GM12878 (cell line): Measurements from ENCODE around the gene KLRK1. TPM values are rescaled to one million over a fixed set of nuclear protein-coding genes. Genes with fewer than 3 reads are reported as not detected.
"Not testable (repeated sequence)": the region's sequence is repeated elsewhere in the genome, so short reads cannot be mapped to it uniquely, and the experiment has no call there.

Source experiments
- ATAC-seq: fragments of 200-7000 bp; cut with Tn5 transposase; 3 replicates; pipeline ENCODE4 v1.9.1; 2020; ENCODE audit warnings: mild to moderate bottlenecking, moderate library complexity
- BruUV-seq: library from RNA; stranded (reverse); fragments of 400-500 nt; replicated peaks from 2 replicates; lab custom pipeline; 2021; lab: Mats Ljungman, UMichigan
- CTCF ChIA-PET: fragments of 300-600 bp; sonication (Branson Sonifier 250); formaldehyde crosslinking; extraction: SDS; loops from one replicate; lab custom pipeline; 2021; ENCODE audit warnings: inconsistent platforms; lab: Yijun Ruan, JAX
- POLR2A ChIA-PET: fragments of 350-600 bp; formaldehyde crosslinking; extraction: SDS; loops from one replicate; lab custom pipeline; 2021; ENCODE audit warnings: inconsistent platforms; lab: Charles Lee
- RAD21 ChIA-PET: fragments of 300-600 bp; sonication (Branson Sonifier 250); formaldehyde crosslinking; loops from one replicate; lab custom pipeline; 2023; ENCODE audit warnings: antibody characterized with exemption; ENCODE audit not compliant: unreplicated experiment; lab: Charles Lee
- SMC1A ChIA-PET: fragments of 300-600 bp; sonication (Branson Sonifier 250); formaldehyde crosslinking; loops from one replicate; lab custom pipeline; 2023; ENCODE audit not compliant: unreplicated experiment, uncharacterized antibody; lab: Charles Lee
- DNase-seq: peaks from one replicate; pipeline ENCODE4 v3.0.0-alpha.2; 2011; ENCODE audit warnings: low read depth, low spot score
- FAIRE-seq: peaks from 3 replicates; lab custom pipeline; 2011; peaks lifted over from hg19 to GRCh38; lab: Jason Lieb, UNC
- H2AFZ ChIP-seq: 2 replicates; pipeline ENCODE4 v1.6.0; 2011; ENCODE audit warnings: low read depth, low read length, control low read depth; ENCODE audit not compliant: control insufficient read depth
- H3K27ac ChIP-seq: 2 replicates; pipeline ENCODE4 v1.5.1; 2011; ENCODE audit warnings: control low read depth; ENCODE audit not compliant: control insufficient read depth, insufficient read depth
- H3K27me3 ChIP-seq, 2 experiments: replicated peaks in 1 of 2; 2 replicates each; pipeline versions ENCODE4 v1.6.0 to v1.6.1; 2011; ENCODE audit warnings: low read length in 1 of 2; ENCODE audit not compliant: control insufficient read depth in 2 of 2, insufficient read depth in 2 of 2
- H3K36me3 ChIP-seq, 2 experiments: 2 replicates each; pipeline ENCODE4 v1.5.1; 2011; ENCODE audit warnings: low read length in 1 of 2; ENCODE audit not compliant: control insufficient read depth in 2 of 2, insufficient read depth in 2 of 2
- H3K4me1 ChIP-seq: 2 replicates; pipeline ENCODE4 v1.6.1; 2011; ENCODE audit warnings: mild to moderate bottlenecking, low read length, moderate library complexity, mixed read lengths; ENCODE audit not compliant: control insufficient read depth, insufficient read depth
- H3K4me2 ChIP-seq: 2 replicates; pipeline ENCODE4 v1.6.0; 2011; ENCODE audit warnings: control low read depth; ENCODE audit not compliant: control insufficient read depth, insufficient read depth
- H3K4me3 ChIP-seq: fragments of 200-600 bp; sonication (generic); 2 replicates; pipeline ENCODE4 v1.5.1; 2016
- H3K79me2 ChIP-seq: 2 replicates; pipeline ENCODE4 v1.6.0; 2011; ENCODE audit warnings: low read length; ENCODE audit not compliant: control insufficient read depth, insufficient read depth
- H3K9ac ChIP-seq: 2 replicates; pipeline ENCODE4 v1.8.0; 2011; ENCODE audit warnings: low read length, control low read depth, mixed read lengths; ENCODE audit not compliant: control insufficient read depth, insufficient read depth
- H3K9me3 ChIP-seq: replicated peaks from 3 replicates; pipeline ENCODE4 v1.5.1; 2011; ENCODE audit warnings: mild to moderate bottlenecking, low read length; ENCODE audit not compliant: control insufficient read depth, insufficient read depth
- H4K20me1 ChIP-seq: 2 replicates; pipeline ENCODE4 v1.6.0; 2011; ENCODE audit not compliant: control insufficient read depth, insufficient read depth
- IRF4 ChIP-seq: IDR thresholded peaks from 2 replicates; pipeline ENCODE4 v1.6.1; 2011; ENCODE audit warnings: low read depth, low read length
- MTA2 ChIP-seq: fragments of 450-650 bp; IDR thresholded peaks from 2 replicates; pipeline ENCODE4 v1.6.1; 2016; ENCODE audit warnings: low read depth, mild to moderate bottlenecking, moderate library complexity
- MYB ChIP-seq: fragments of 150-350 bp; IDR thresholded peaks from 2 replicates; pipeline ENCODE4 v1.6.1; 2014; ENCODE audit warnings: mild to moderate bottlenecking, low read depth, low read length, borderline replicate concordance
- RFX5 ChIP-seq: IDR thresholded peaks from 2 replicates; pipeline ENCODE4 v1.6.1; 2011; ENCODE audit warnings: low read depth, low read length, improper control_type of control experiment
- TBL1XR1 ChIP-seq: IDR thresholded peaks from 2 replicates; pipeline ENCODE4 v1.6.1; 2012; ENCODE audit warnings: low read depth, low read length, improper control_type of control experiment
- TCF12 ChIP-seq: IDR thresholded peaks from 2 replicates; pipeline ENCODE4 v1.6.1; 2011; ENCODE audit warnings: low read depth, mild to moderate bottlenecking, low read length
- TCF7 ChIP-seq: IDR thresholded peaks from 2 replicates; pipeline ENCODE4 v1.6.1; 2014; ENCODE audit warnings: antibody characterized with exemption, borderline replicate concordance
- ZSCAN29 ChIP-seq: fragments of 450-650 bp; IDR thresholded peaks from 2 replicates; pipeline ENCODE4 v1.6.1; 2017; ENCODE audit warnings: mild to moderate bottlenecking, moderate library complexity
- WGBS: methylation state at CpG from one replicate; pipeline ENCODE4 v1.1.6; 2016; ENCODE audit warnings: low lambda C conversion rate; ENCODE audit not compliant: insufficient replicate concordance, insufficient coverage; ENCODE audit errors: missing lambda C conversion rate; 5-methylcytosine and 5-hydroxymethylcytosine counted together
- in situ Hi-C: fragments of 300-500 bp; cut with MboI; formaldehyde crosslinking; loops from 9 replicates; pipeline ENCODE4 v1.14.3; 2018; ENCODE audit warnings: mixed read lengths
- intact Hi-C: fragments of 100-400 bp; cut with micrococcal nuclease; formaldehyde crosslinking; loops from one replicate; pipeline ENCODE4 v1.14.2; 2022; ENCODE audit not compliant: unreplicated experiment
- polyA plus RNA-seq, 11 experiments: library from polyadenylated mRNA; depleted of rRNA in 4 of 11; unstranded in 6 of 11; stranded (reverse) in 5 of 11; fragments of >200 nt; fragmentation: Nextera tagmentation in 4 of 11; fragmentation: Illumina TruSeq in 1 of 11; extraction: Ambion mirVana in 4 of 11; extraction: Trizol in 1 of 11; gene quantifications; 1 replicate in 1 of 11; 2 replicates in 10 of 11; pipeline versions ENCODE4 v1.2.1 to v1.2.3, GENCODE V29; 2011 to 2016; ENCODE audit warnings: inconsistent platforms in 2 of 11, missing spikeins in 2 of 11, low read depth in 1 of 11
- total RNA-seq, 4 experiments: library from RNA; depleted of rRNA in 3 of 4; stranded (reverse); fragments of >200 nt in 3 of 4; fragmentation: Illumina TruSeq in 1 of 4; extraction: Trizol in 1 of 4; gene quantifications; 2 replicates each; pipeline versions ENCODE4 v1.2.1 to v1.2.3, GENCODE V29; 2013 to 2021

The KLRK1 gene
- total and polyA plus RNA-seq, 10 of the 15 experiments (the other 5 are each of a cell fraction or from before 2014, with no cell fraction given): 0.27 to 2.0 (median 0.99) TPM

DNA sequence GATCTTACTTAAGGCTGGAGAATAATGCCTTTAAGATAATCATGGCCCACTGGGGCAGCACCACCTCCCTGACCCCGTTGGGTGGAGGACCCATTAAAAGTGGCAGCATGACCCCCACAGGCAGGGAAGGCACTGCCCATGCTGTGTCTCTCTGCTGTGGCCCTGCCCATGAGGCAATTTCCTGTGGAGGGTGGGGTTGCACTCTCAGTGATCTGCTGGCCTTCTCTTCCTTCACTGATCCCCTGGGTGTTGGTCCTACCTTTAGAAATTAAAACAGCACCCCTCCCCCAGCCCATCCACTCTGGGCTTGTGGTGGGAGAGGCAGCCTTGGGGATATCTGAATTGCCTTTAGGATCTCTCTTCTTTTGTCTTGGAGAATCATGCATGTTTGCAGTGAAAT, 17.3 kb downstream of the KLRK1 start (continued):
- TF ChIP-seq TBL1XR1: no peak

DNA sequence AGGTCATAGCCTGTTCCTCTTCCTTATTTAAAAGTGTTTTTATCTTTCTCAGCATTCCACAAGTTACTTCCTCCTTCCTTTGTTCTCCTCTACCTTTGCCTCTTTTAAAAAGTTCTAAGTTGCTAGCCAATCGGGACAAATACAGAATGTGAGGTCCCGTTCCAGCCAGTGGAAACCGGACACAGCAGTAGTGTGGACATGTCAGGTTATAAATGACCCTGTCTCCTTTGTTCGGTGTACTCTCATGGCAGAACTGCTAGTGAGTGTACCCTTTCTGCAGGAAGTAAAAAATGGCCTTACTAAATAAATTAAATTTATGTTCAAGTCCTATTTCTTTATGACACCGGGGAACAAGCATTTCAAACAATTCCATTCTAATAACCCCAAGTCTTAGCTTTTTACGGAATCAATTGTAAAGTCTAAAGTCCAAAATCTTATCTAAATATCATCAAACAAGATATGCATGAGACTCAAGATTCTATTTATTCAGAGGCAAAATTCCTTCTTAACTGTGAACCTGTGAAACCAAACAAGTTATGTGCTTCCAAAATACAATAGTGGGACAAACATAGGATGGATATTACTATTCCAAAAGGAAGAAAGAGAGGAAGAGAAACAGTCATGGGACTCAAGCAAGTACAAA, 17.8 kb downstream of the KLRK1 start:
- H3K27ac ChIP-seq, in situ Hi-C loops, H3K4me1 ChIP-seq, BruUV-seq, CTCF ChIA-PET, H2AFZ ChIP-seq, H3K79me2 ChIP-seq, H4K20me1 ChIP-seq, intact Hi-C loops, H3K27me3 ChIP-seq, H3K9ac ChIP-seq, H3K36me3 ChIP-seq, FAIRE-seq, POLR2A ChIA-PET, RAD21 ChIA-PET, DNase-seq, H3K4me3 ChIP-seq, SMC1A ChIA-PET, H3K9me3 ChIP-seq, H3K4me2 ChIP-seq, ATAC-seq: not testable (repeated sequence)
- 34% methylated on average over 6 of the region's 6 CpGs for WGBS

DNA sequence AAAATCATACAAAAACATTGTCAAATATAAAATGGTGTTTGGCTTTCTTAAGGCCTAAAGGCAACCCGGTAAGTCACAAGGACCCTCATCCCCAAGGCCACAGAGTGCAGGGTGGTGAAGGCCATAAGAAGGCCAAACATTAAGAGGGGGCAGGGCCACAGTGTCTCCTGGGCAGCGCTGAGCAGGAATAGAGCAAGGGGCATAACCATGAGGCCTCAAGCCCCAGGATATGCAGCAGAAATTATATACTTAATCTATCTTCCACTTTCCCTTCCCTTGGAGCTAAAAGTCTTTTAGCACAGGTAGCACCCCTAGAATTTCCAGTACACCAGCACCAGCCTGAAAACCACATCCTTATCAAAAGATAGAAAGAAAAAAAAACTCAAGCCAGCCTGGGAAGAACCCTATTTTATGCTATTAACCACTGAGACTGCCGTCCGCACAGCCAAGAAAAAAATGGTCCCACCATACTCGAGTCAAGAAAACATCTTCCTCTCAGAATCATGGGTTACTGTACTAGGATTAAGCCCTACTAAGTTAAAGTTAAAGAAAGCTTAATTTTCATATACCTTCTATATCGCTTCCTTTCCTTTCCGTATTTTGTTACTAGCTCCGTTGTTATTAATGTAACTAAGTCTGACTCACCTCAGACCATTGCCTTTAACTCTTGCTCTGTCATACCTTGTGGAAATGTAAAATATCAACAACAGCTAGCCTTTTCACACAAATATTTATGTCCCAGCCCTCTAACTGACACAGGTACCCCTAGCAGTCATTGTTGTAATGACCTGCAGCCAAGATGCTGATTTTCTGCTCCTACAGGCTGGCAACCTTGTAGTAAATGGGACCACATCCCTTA, 20.1 kb downstream of the KLRK1 start:
- no peak for FAIRE-seq
- no peaks in the 10 kb centered on the region for H3K79me2 ChIP-seq
- in situ Hi-C loops (no loop called here), intact Hi-C loops (no loop called here)
- peaks cover 6% of the 10 kb centered on the region; the same call in 2 of the 3 replicates for H3K9me3 ChIP-seq
- BruUV-seq: no TSS peak
- DNase-seq: no peak
- H3K9ac ChIP-seq: no peak overlapping the region
- TF ChIP-seq IRF4 (no peak), MTA2 (no peak), MYB (no peak), TCF7 (no peak), TCF12 (no peak), ZSCAN29 (no peak), RFX5 (no peak)
- no peak overlapping the region for H3K4me3 ChIP-seq
- WGBS: 81% methylated on average over 8 of the region's 8 CpGs
- SMC1A ChIA-PET: interaction anchor here (1.0 kb wide), 1 partner anchor 23 kb away, joined by 4 read pairs; no protein-coding TSS in a partner anchor
- no peaks in the 10 kb centered on the region; a peak in 1 of 4 replicates for H3K36me3 ChIP-seq
- RAD21 ChIA-PET: no interaction called here
- CTCF ChIA-PET: interaction anchor here (1.1 kb wide), 2 partner anchors 21 to 41 kb away, joined by 3 read pairs; no protein-coding TSS in a partner anchor
- no peaks in the 10 kb centered on the region for H4K20me1 ChIP-seq
- no peak overlapping the region for H3K4me2 ChIP-seq
- no peak overlapping the region for H3K27ac ChIP-seq
- H3K4me1 ChIP-seq: peaks cover 3% of the 10 kb centered on the region; the same call in 1 of the 2 replicates
- H3K27me3 ChIP-seq: no peaks in the 10 kb centered on the region
- ATAC-seq: no peak
- no peak overlapping the region for H2AFZ ChIP-seq
- POLR2A ChIA-PET: interaction anchor here (0.7 kb wide), 1 partner anchor 632 kb away, joined by 3 read pairs; no protein-coding TSS in a partner anchor
